ENCODE results near the gene SMCHD1.
"Not testable (repeated sequence)": the region's sequence is repeated elsewhere in the genome, so short reads cannot be mapped to it uniquely, and the experiment has no call there.

The SMCHD1 gene

DNA sequence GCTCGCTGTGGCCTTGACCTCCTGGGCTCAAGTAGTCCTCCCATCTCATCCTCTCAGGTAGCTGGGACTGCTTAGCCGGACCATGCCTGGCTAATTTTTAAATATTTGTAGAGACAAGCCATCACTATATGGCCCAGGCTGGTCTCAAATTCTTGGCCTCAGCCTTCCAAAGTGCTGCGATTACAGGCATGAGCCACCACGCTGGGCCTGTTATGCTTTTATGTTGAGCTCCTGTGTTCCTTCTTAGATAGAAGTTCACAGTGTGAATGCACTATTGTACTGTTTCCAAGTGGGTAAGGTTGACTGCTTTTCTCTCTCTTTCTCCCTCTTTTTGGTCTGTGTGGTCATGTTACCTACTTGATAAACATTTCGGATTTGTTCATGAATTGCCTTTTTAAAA, 61.9 kb downstream of the SMCHD1 start:
- no peak for DNase-seq

DNA sequence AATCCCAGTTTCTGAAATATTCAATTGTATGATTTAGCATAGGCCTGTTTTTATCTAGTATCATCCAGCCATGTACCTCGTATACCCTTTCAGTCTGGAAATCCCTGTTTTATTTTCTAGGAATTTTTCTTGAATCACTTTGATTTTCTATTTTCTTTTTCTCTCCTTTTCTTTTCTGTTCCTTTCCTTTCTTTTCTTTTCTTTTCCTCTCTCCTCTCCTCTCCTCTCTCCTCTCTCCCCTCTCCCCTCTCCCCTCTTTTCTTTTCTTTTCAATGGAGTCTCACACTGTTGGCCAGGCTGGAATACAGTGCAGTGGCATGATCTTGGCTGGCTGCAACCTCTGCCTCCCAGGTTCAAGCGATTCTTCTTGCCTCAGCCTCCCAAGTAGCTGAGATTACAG, 63.5 kb downstream of the SMCHD1 start:
- no peak for DNase-seq

DNA sequence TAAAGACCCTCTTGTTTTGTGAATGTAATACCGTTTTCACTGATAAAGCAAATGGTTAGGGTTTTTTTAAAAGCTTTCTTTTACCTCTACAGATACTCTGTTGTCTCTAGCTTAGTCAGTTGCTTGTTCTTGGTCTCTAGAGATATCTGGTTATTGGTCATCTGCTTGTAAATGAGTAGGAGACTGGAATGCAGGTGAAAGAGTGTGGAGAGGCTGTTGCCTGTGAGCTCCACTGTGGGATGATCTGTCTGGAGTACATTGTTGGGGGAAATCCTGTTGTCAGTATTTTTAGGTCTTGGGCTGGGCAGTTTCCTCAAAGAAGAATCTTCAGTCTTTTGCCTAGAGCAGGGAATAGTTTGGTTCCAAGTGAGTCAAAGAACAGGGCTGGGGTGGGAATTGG, 67.7 kb downstream of the SMCHD1 start:
- no peak for DNase-seq

DNA sequence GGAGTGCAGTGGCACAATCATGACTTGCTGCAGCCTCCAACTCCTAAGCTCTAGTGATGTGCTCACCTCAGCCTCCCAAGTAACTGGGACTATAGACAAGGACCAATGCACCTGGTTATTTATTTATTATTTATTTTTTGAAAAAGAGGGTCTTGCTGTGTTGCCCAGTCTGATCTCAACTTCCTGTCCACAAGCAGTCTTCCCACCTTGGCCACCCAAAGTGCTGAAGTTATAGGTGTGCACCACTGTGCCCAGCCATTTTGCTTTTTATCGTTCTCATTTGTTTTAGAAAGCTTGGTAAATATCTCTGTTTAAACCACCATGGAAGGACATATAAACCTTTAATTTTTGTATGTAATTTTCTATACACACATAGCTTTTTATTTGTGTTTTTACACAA, 74.2 kb downstream of the SMCHD1 start:
- no peak for DNase-seq

DNA sequence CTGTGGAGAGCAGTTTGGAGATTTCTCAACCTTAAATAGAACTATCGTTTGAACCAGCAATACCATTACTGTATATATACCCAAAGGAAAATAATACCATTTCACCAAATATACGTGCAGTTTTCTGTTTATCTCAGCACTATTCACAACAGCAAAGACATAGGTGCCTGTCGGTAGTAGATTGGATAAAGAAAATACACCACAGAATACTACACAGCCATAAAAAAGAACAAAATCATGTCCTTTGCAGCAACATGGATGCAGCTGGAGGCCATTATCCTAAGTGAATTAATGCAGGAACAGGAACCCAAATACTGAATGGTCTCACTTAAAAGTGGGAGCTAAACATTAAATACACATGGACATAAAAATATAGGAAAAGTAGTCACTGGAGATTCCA, 81.3 kb downstream of the SMCHD1 start:
- DNase-seq, result no peak

DNA sequence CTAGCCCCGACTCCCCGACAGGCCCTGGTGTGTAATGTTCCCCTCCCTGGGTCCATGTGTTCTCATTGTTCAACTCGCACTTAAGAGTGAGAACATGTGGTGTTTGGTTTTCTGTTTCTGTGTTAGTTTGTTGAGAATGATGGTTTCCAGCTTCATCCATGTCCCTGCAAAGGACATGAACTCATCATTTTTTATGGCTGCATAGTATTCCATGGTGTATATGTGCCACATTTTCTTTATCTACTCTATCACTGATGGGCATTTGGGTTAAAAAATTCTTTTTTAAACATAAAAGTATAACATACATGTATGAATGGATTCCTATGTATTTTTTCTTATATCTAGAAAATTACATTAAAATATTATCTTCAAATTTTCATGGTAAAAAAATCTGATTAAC, 84.6 kb downstream of the SMCHD1 start:
- DNase-seq, result not testable (repeated sequence)

DNA sequence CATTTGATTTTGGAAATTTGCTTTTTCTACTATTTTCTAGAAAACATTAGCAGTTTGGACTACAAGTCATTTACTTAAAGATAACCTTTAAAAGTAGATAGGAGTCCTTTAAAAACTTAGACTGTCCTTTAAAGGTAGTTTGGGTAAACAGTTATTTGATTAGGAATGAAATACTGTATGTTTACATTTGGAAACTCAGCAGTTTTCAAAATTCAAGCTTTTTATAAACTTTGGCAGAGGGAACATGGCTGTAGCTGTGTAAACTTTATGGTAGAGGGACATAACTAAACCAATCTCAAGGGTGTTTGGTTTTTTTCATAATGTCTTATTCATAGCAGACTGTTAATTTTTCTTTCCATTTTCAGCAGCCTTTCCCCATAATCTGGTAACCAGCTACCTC, 90.7 kb downstream of the SMCHD1 start:
- no peak for DNase-seq

DNA sequence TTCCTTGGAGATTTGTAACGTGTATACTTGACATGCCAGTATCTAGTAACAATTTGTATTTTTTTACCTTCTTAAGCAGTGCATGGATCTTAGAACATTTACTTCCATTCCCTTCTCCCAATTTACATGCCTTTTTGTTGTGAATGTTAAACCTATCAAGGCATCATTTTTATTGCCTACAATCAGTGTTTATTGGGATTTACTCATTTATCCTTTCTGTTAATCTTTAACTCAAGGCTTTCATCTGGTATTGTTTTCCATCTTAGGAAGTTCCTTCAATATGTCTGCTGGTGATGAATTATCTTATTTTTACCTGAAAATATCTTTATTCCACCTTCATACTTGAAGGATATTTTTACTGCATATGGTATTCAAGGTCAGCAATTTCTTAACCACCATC, 102.8 kb downstream of the SMCHD1 start:
- DNase-seq, result no peak

DNA sequence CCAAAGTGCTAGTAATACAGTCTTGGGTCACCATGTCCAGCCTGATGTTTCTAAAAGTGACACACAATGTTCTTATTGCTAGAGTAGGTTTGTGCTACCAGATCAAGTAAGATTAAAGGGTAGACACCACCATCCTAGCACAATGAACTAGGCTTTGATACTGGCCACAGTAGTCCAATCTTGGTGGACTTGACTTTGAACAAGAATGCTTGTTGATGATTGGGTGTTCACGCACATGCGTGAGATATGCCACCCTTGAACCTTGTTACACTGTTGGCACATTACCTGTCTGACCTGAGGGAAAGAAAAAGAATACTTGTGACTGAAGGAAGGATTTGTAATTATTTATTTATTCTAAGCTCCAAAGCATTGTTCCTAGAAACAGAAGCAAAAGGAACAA, 119.1 kb downstream of the SMCHD1 start:
- DNase-seq, result no peak

DNA sequence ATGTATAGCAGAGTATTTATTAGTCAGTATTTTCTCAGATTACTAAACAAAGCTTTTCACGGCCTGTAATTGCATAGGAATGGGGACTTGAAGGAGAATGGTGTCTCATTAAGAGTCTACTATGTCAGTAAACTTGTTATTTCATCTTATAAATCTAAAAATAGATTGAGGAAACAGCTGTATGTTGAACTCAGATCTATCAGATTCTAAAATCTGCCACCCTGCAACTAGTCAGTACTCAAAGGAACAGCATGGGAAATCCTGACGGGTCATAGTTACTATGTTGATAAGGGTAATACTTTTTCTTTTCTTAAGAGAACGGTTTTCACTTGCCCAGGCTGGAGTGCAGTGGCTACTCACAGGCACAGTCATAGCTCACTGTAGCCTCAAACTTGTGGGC, 121.1 kb downstream of the SMCHD1 start:
- DNase-seq, result peak; percentile 5 to 62 (median 30)

DNA sequence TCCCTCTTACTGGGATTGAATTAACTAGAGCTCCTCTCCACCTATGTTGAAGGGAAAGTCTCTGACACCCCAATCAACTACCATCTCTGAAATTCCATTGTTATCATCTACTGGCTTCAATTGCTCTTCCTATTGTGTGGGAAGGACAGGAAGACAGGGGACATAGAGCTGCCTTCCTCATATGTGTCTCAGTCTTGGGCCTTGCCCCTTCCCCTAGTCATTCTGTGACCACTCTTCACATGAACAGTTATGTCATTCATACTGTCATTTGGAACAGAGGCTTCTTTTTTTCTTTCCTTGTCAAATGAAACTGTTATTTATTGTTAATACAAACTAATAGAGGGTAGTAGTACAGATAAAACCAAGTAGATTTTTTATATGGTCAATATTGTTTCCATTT, 121.7 kb downstream of the SMCHD1 start:
- DNase-seq, result peak; percentile 43 to 78 (median 65)

DNA sequence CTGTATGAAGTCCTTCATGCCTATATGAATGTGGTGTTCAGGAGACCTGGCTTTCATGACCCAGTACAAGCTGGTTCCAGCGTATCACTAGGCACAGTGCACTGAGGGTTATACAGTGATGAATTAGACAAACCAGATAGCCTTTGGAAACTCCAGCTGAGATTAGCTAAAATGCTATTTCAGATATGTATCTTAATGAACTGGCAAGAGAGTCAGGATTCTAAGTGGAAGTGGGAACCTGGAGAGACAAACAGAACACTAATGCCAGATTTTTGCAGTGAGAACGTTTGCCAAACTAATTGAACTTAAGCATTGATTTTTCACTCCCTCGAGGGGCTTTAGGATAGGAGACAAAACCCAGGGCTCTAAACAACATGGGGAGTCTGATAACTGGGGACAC, 125.2 kb downstream of the SMCHD1 start:
- no peak for DNase-seq

DNA sequence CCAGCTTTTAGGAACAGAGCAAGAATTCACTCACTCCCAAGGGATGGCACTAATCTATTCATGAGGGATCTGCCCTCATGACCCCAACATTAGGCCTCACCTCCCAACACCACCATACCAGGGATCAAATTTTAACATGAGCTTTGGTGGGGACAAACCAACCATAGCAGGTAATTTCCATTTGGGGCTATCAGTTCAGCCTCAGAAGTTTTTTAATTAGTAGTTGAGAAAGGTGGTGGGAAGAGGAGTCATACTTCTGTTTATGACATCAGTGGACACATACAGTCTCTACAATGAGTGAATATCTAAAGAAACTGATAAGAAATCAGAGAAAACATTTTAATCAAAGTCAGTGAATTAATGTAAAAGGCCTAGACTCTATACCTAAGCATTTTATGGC, 131.7 kb downstream of the SMCHD1 start:
- no peak for DNase-seq

DNA sequence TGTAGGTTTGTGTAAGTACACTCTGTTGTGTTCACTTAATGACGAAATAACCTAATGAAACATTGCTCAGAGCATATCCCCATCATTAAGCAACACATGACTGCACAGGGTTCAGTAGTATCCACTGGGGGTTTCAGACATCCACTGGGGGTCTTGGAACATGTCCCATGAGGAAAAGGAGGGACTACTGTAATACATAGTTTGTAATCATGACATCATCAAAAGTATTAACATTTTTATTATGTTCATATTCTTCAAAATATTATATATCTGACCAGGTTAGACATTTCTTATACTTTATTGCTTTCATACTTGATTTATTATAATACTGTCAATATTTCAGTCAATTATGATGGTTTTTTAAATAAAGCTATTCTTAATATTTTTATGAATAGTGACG, 136.9 kb downstream of the SMCHD1 start:
- no peak for DNase-seq

DNA sequence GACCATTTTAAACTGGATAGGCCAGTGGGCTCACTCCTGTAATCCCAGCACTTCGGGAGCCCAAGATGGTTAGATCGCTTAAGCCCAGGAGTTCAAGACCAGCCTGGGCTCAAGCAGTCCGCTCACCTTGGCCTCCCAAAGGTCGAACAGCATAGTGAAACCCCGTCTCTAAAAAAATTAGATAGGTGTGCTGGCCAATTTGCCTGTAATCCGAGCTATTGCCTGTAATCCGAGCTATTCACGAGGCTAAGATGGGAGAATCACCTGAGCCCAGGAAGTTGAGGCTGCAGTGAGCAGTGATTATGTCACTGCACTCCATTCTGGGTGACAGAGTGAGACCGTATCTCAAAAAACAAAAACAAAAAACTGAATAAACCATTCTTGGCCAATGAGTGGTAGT, 138.6 kb downstream of the SMCHD1 start:
- no peak for DNase-seq

DNA sequence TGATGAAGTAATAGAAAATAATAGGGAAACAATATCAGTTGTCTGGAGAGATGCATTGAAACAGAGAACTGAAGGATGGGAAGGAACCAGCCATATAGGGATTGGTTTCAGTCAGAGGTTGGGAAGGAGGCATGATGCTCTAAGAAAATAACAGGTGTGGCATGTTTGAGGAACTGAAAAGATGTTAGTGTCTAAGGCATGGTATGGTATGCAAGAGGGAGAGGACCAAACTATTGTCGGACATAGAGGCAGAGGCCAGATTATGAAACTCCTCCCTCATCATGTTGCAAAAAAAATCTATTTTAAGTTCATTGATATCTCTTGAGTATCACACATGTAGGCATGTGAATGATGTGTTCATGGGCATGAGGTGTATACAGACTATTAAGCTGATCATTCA, 142.4 kb downstream of the SMCHD1 start:
- no peak for DNase-seq

DNA sequence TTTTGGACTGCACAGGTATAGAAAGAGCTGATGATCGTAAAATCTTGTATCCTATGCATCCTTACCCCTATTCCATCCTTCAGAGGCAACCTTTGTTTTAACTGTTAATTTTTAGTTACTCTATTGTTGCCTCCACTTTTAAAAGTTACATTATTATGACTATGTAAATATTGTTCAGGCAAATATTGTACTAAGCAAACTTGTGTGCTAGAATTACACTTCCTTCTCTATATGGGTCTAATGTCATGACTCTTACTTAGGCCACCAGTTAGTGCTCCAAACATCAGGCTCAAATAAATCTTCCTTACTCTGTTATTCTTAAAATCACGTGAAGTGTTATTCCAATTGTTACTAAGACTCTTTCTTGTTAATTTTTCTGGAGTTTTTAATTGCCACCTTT, 143.8 kb downstream of the SMCHD1 start:
- no peak for DNase-seq

DNA sequence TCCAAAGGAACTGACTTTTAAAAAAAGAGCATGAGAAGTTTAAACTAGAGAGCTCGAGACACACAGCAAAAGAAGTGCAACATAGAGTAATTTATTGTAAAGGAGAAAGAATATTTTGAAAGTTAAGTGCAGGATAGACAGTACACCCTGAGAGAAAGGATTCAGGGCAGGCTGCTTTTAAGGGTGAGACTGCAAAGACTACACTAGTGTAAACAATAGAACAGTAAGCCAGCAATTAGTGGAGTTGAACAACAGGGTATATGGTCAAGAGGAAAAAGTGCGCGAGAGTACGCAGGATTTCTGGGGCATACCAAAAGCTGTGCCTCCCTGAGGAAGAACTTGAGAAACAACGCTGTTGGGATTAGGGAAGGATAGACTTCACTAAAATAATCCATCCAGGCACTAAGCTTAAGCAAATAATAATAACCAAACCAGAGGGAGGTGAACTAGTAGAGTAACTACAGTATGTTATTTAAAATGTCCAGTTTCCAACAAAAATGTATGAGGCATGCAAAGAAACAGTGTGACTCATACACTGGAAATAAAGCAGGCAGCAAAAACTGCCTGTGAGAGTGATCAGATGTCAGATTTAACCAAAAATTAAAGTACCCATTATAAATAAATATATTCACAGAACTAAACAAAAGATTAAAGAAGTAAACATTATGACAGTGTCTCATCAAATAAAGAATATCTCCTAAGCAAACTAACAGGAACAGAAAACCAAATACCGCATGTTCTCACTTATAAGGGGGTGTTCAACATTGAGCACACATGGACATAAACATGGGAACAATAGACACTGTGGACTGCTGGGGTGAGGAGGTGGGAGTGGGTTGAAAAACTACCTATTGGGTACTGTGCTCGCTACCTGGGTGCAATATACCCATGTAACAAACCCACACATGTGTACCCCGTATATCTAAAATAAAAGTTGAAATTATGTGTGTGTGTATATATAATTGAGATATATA, 150.7 kb downstream of the SMCHD1 start:
- peak in 1 of 4 experiments; percentile 7 for DNase-seq

DNA sequence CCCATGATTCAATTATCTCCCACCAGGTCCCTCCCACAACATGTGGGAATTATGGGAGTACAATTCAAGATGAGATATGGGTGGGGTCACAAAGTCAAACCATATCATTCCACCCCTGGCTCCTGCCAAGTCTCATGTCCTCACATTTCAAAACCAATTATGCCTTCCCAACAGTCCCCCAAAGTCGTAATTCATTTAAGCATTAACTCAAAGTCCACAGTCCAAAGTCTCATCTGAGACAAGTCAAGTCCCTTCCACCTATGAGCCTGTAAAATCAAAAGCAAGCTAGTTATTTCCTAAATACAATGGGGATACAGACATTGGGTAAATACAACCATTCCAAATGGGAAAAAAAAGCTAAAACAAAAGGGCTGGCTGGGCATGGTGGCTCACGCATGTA, 153.1 kb downstream of the SMCHD1 start:
- not testable (repeated sequence) for DNase-seq

DNA sequence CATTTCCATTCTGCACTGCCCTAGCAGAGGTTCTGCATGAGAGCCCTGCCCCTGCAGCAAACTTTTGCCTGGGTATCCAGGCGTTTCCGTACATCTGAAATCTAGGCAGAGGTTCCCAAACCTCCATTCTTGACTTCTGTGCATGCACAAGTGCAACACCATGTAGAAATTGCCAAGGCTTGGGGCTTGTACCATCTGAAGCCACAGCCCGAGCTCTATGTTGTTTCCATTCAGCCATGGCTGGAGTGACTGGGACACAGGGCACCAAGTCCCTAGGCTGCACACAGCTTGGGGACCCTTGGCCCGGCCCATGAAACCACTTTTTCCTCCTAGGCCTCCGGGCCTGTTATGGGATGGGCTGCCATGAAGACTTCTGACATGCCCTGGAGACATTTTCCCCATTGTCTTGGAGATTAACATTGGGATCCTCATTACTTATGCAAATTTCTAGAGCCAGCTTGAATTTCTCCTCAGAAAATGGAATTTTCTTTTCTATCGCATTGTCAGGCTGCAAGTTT, 154.2 kb downstream of the SMCHD1 start:
- not testable (repeated sequence) for DNase-seq

DNA sequence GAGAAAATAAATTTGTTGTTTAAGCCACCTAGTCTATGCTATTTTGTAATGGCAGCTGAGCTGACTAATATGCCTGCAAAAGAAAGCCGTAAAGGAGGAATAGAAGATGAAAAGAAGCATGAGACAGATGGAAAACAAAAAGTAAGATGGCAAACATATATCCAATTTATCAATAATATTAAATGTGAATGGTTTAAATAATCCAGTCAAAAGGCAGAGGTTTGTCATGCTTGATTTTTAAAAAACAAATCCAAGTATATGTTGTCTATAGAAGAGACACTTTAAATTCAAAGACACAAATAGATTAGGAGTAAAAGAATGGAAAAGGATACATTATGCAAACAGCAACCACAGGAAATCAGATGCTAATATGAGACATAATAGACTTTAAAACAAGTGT, 155.9 kb downstream of the SMCHD1 start:
- no peak for DNase-seq

DNA sequence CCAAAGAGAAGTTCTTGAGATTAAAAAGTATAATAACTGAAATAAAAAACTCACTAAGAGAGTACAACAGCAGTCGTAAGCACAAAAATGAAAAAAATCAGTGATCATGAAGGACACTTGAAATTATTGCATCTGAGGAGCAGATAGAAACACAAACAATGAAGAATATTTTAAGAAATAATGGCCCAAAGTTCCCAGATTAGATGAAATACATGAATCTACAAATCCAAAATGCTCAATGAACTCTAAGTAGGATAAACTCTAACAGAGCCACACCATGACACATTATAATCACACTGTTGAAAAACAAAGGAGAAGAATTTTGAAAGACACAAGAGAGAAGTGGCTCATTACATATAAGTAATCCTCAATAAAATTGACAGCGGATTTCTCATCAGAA, 159.4 kb downstream of the SMCHD1 start:
- no peak for DNase-seq

DNA sequence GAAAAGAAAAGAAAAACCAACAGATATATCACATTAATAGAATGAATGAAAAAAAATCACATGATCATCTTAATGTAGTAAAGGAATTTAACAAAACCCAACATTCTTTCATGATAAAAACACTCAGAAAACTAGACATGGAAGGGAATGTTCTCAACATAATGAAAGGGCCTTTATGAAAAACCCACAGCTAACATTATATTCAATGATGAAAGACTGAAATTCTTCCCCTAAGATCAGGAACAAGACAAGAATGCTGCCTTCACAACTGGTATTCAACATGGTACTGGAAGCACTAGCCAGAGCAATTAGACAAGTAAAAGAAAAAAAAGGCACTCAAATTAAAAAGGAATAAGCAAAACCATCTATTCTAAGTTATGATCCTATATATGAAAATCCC, 162.8 kb downstream of the SMCHD1 start:
- no peak for DNase-seq

DNA sequence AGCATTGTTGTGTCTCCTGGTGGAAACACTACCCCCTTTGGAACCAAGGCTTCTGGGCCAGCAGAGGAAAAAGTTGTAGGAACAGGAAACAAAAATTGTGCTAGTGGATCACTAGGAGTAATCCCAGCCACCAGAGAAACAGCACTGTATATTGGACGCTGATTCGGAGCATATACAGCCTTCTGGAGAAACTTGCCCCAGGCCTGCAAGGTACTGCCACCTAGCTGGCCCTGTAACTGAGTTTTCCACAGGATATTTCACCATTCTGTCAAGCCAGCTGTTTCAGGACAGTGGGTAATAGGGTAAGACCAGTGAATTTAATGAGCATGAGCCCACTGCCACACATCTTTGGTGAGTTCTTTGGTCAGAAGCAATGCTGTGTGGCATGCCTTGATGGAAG, 166.2 kb downstream of the SMCHD1 start:
- DNase-seq, result no peak

Data from suppressor macrophage (primary cell).